Testis (tissue), 2 donors: ENCODE results near the gene EHMT1.

Experiments used
- POLR2A ChIP-seq: fragments of 450-650 bp; IDR thresholded peaks from one replicate; pipeline ENCODE4 v1.6.1; 2017; ENCODE audit warnings: antibody characterized with exemption, mild to moderate bottlenecking, moderate library complexity
- TF ChIP-seq, protein P1 (sequence below), 3 experiments: fragments of 450-650 bp in 2 of 3; fragments of 200-600 bp in 1 of 3; sonication (generic) in 1 of 3; IDR thresholded peaks; one replicate each; pipeline ENCODE4 v1.5.1; 2016 to 2019; ENCODE audit warnings: antibody characterized with exemption in 3 of 3, mild to moderate bottlenecking in 2 of 3, moderate library complexity in 1 of 3

DNA sequence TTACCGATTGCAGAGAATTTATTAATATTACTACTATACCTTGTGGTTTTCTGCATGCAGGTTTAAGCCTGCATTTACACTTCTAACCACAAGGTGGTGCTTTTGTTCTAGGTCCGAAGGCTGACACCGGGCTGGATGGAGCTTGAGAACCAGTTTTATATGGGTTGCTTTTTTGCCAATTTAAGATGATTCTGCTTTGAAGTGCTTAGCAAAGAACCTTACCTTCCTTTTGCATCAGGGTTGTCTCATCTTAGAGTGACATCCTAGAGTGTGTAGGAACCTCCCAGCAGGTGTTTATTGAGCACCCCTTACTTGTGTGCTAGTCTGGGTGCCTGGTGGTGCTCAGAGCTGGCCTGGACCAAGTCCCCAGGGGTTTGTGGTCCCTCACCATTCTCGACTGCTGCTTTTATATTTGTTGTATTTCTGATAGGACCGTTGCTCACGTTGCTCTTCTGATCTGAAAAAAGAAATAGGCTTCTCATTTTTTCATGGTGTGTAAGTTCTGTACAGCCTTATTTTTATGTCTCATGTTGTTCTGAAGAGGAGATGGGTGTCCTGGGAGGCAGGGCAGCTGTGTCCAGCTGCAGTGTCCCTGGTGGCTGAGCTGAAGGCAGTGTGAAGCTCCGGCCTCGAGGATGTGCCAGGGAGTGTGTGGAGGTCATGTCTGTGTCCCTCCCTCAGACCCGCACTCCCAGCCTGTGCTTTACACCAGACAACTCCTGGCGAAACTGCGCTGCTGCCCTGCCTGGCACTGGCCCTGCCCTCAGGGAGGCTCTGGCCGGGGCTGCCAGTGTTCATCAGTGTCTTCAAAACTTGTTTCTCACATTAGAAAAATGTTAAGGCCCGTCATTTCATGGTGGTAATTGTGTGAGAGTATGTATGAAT, 54.3 kb downstream of the EHMT1 start:
- TF ChIP-seq, protein P1, sequence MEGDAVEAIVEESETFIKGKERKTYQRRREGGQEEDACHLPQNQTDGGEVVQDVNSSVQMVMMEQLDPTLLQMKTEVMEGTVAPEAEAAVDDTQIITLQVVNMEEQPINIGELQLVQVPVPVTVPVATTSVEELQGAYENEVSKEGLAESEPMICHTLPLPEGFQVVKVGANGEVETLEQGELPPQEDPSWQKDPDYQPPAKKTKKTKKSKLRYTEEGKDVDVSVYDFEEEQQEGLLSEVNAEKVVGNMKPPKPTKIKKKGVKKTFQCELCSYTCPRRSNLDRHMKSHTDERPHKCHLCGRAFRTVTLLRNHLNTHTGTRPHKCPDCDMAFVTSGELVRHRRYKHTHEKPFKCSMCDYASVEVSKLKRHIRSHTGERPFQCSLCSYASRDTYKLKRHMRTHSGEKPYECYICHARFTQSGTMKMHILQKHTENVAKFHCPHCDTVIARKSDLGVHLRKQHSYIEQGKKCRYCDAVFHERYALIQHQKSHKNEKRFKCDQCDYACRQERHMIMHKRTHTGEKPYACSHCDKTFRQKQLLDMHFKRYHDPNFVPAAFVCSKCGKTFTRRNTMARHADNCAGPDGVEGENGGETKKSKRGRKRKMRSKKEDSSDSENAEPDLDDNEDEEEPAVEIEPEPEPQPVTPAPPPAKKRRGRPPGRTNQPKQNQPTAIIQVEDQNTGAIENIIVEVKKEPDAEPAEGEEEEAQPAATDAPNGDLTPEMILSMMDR (IDR thresholded peaks at IDR 0.05) = peak; percentile 87 to 92 (median 88)
- TF ChIP-seq POLR2A = no peak
